HG03439 (cell line): Measurements from ENCODE around the gene TGFB2.

ENCODE experiments used
- ATAC-seq: cut with Tn5 transposase; IDR thresholded peaks from one replicate; pipeline ENCODE4 v1.9.1; 2021; ENCODE audit warnings: mild to moderate bottlenecking, moderate library complexity; ENCODE audit not compliant: unreplicated experiment

The TGFB2 gene

GRCh38 chr1:218357893-218358232 is 12.7 kb downstream of the TGFB2 start:
- no peak for ATAC-seq

- no peak for ATAC-seq
Measured at GRCh38 chr1:218361298-218362065, 16.3 kb downstream of the TGFB2 start.

DNA sequence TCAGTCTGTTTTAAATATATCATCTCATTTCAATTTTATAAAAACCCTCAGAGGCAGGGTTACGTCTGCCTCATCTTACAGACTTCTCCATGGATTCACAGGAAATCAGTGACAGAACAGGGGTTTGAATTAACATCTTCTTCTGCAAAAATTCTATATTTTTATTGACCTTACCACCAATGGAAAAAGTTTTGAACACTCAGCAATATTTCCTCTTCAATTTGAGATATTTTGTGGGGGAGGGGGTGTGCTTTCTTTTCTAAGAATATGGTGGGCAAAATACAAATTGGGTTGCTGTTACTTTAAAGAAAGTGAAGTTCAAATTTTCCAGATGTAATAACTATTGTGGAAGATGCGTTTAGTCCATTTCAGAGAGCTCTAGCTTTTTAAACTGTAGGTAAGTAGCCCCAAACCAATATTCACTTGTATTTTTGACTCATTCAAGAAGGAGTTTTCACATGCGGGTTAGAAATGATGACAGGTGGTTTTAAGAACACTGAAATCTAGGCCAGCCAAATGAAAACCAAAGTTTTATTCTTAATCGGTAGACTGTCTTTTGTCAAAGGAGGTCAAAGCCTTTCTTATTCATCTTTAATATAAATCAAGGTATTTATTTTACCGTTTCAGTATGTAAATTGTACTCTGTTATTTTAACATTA is 17.4 kb downstream of the TGFB2 start:
- no peak for ATAC-seq

DNA sequence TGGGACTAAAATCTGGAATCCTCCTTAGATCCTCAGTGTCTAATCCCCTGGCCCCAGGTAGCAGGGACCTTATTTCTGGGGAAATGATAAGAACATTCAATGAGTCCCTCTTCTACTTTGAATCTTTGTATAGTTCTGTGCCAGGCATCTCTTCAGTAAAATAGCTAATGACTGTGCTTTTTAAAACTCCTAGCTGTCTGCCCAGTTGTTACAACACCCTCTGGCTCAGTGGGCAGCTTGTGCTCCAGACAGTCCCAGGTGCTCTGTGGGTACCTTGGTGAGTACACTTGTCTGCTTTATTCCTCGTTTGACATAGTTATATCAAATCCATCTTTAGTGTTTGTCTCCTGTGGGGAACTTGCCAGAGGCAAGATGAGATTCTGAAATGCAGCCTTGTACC is 18.0 kb downstream of the TGFB2 start:
- ATAC-seq, result no peak

DNA sequence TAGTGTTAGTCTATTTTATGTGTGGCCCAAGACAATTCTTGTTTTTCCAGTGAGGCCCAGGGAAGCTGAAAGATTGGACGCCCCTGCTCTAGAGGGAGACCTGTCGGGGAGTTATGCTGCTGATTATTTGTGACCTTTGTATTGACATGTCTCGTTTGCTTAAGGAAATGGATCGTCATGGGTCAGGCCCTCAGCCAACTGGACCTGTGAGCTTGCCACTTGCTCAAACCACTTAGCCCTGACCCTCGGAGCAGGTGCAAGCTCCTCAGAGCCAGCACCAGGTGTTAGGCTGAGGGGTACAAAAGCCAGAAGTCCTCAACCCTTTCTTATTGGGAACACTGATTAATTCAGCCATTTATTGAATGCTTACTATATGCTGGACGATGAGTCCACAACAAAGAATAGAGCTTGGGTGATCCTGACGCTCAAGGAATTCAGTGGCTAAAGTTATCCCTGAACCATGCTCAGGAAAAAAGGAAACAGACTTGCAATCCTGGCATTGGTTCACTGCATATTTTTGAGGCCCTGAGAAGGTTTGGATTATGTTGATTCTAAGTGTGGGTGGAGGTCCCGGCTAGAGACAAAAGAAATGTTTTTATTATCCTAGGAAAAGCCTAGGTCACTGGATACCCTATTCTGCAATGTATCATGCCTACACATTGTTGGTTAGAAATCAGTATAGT is 19.0 kb downstream of the TGFB2 start:
- ATAC-seq, result no peak

GRCh38 chr1:218365226-218365999 is 20.3 kb downstream of the TGFB2 start:
- ATAC-seq, result no peak

DNA sequence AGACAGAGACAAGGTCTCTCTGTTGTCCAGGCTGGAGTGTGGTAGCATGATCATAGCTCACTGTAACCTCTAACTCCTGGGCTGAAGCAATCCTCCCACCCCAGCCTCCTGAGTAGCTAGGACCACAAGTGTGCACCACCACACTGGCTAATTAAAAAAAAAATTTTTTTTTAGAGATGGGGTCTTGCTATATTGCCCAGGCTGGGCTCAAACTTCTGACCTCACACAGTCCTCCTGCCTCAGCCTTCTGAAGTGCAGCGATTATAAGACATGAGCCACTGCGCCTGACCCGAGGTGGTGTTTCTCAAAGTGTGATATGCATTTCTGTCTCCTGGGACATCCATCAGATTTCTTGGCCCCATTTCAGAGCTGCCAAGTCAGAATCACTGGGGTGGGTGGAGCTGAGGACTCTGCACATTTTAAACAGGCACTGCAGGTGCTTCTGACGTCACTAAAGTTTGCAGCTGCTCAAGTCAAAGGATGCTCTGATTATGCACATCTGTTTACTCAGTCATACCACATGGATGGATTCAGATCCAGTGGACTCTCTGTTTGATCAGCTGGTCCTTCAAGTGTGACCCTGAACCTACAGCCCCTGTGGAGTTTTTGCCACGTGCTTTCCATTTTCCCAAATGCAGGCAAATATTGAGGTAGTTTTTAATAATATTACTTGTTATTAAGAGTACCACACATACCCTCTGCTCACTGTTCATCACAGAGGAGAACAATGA is 21.4 kb downstream of the TGFB2 start:
- no peak for ATAC-seq

DNA sequence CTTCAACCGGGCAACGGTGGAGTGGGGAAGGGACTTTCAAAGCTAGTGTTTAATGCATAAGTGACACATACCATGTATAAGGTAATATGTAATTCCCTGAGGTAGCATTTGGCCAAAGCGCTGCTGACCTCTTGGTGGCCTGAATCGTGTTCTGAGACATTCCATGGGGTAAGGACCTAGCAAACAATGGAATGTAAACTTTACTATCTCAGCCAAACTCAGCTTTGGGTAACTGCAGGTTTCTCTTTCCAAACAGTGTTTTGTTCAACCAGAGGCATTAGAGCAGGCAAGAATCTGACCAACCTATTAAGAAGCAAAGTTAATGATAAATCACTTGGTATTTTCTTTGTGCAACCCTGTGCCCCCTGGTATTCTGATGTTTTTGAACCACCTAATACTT is 22.0 kb downstream of the TGFB2 start:
- no peak for ATAC-seq

DNA sequence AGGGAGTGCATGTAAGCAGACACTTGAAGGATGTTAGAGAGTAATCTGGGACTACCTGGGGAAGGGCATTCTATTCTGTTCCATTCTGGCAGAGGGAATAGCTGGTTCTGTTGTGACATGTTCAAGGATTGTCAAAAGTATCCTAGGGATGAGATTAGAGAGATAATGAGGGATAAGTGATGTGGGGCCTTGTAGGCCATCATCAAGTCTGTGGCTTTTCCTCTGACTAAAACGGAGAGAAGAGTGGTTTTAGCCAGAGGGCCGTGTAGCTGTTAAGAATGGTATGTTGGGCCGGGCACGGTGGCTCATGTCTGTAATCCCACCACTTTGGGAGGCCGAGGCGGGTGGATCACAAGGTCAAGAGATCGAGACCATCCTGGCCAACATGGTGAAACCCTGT is 23.6 kb downstream of the TGFB2 start:
- no peak for ATAC-seq

- ATAC-seq, result no peak
Measured at GRCh38 chr1:218369688-218370511, 24.8 kb downstream of the TGFB2 start.

GRCh38 chr1:218371927-218372672 is 27.0 kb downstream of the TGFB2 start:
- ATAC-seq, result no peak

GRCh38 chr1:218374401-218375353 is 29.5 kb downstream of the TGFB2 start:
- no peak for ATAC-seq

DNA sequence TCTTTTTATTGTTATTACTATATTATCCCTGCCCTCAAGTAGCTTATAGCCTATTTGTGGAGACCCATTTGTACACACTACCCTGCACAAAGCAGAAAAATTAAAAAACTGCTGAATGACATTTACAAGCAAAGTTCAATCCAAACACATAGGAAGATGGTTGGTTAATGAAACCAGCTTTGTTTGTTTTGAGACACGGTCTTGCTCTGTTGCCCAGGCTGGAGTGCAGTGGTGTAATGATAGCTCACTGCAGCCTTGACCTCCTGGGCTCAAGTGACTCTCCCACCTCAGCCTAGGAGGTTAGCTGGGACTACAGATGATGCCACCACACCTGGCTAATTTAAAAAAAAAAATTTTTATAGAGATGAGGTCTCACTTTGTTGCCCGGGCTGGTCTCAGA is 31.6 kb downstream of the TGFB2 start:
- ATAC-seq, result peak; percentile 15

GRCh38 chr1:218377143-218377660 is 32.1 kb downstream of the TGFB2 start:
- peak; percentile 88 for ATAC-seq

DNA sequence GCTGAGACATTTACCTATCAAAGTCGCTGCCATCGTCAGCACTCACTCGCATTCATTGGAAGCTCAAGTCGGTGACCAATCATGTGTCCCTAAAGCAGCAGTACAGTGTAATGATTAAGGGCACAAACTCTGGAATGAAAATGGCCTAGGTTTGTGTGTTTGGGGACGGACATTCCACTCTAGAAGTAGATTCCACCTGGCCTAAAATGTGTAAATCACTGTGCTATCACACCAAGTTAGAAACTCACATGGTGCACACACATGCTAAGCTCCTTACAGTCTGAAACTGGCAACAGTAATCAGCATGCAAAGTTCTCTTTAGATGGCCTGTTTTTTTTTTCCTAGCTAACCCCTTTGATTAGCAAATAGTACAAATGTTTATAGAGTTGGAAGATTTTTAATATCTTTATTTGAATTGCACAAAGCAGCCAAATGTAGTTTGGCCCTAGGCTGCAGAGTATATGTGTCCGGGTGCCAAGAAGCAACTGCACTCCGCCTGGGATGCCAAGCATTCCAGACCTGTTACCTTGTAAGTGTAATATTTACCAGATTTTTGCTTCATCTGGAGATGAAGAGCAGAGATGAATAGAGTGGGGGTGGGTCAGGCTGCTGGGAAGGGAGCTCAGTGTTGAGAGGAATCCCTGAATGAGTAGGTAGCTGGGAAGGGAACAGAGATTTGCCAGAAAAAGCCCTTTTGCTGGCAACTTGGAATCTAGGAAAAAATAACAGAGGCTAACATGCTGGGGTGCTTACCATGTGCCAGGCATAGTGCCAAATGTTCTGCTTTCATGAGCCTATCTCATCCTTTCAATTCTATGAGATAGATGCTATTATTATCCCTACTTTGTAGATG is 35.2 kb downstream of the TGFB2 start:
- ATAC-seq, result no peak

DNA sequence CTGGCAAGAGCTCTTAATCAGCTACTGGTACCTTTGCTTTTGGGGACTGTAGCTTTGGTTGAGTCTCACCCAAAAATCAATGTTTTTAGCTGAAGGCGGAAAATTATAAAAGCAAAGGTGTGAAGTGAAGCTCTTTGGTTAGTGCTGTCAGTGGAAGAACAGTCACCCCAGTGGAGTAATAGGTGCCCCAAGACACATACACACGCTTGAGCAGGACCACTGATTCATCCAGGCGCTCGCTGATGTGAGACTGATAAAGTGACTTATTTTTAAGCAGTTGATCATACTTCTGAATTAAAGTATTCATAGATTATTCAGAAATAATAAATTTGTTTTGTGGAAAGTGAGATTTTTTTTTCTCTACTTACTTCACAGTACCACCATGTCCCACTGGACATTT is 37.1 kb downstream of the TGFB2 start:
- ATAC-seq, result no peak

DNA sequence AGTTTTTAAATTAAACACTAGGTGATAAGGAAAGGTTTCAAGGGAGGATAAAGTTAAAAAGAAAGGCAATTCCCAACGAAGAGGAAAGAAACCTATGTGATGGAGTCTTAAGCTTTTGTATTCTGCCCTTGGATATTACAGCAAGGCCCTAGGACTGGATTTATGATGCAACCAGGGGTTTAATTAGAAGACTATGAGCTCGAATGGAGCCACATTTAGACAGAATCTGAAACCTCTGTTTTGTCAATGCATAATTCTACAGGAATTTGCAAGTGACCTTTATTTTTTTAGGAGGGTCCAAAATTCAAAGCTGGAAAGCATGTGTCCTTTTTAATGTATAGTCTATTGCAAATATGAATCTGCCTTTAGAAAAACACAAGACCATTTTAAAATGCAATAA is 37.9 kb downstream of the TGFB2 start:
- ATAC-seq, result no peak
